MG63 (cell line): ENCODE data around the gene DHRS3. TPM values are rescaled to one million over a fixed set of nuclear protein-coding genes. Genes with fewer than 3 reads are reported as not detected.

ENCODE experiments used
- total RNA-seq: library from RNA; depleted of rRNA; stranded (reverse); fragments of >200 nt; shearing (Covaris generic); gene quantifications from 2 replicates; pipeline ENCODE4 v1.2.3, GENCODE V29; 2014; ENCODE audit warnings: low replicate concordance; rRNA removed

DHRS3 gene
- total RNA-seq, 1 experiment from 2014 or later, result 317 TPM

Other genes starting within 250 kb of the DHRS3 start
- gene AADACL4, start 25.9 kb upstream of the DHRS3 start, total RNA-seq, result not detected in 2 replicates
- gene AADACL3, start 97.9 kb upstream of the DHRS3 start, total RNA-seq, result not detected in 2 replicates
- not detected in 2 replicates for gene CFAP107, start 128.0 kb upstream of the DHRS3 start, total RNA-seq
- not detected in 2 replicates for gene PRAMEF12, start 155.5 kb upstream of the DHRS3 start, total RNA-seq
- gene PRAMEF1, start 173.2 kb upstream of the DHRS3 start, total RNA-seq, result not detected in 2 replicates
- not detected in 2 replicates for gene PRAMEF11, start 213.2 kb upstream of the DHRS3 start, total RNA-seq
- gene HNRNPCL1, start 230.5 kb upstream of the DHRS3 start, total RNA-seq, result not detected in 2 replicates
- gene PRAMEF2, start 238.9 kb upstream of the DHRS3 start, total RNA-seq, result not detected in 2 replicates